BE2C (cell line): ENCODE results near the gene KCNT2.

ENCODE experiments used
- DNase-seq: peaks from one replicate; pipeline ENCODE4 v3.0.0-alpha.2; 2020
- H3K27me3 ChIP-seq: fragments of 250-450 bp; sonication (Bioruptor Pico); 2 replicates; pipeline ENCODE4 v1.5.1; 2020; ENCODE audit warnings: mild to moderate bottlenecking
- H3K36me3 ChIP-seq: fragments of 250-450 bp; sonication (Bioruptor Pico); 2 replicates; pipeline ENCODE4 v1.5.1; 2020; ENCODE audit warnings: mild to moderate bottlenecking
- H3K4me1 ChIP-seq: fragments of 250-450 bp; sonication (Bioruptor Pico); 2 replicates; pipeline ENCODE4 v1.5.1; 2020
- H3K4me3 ChIP-seq: 2 replicates; pipeline ENCODE4 v1.5.1; 2011; ENCODE audit warnings: low read depth, low read length
- H3K9me3 ChIP-seq: fragments of 250-450 bp; sonication (Bioruptor Pico); 2 replicates; pipeline ENCODE4 v1.5.1; 2020
- CTCF ChIP-seq: IDR thresholded peaks from 2 replicates; pipeline ENCODE4 v1.5.1; 2012; ENCODE audit warnings: mild to moderate bottlenecking, low read depth, low read length

The KCNT2 gene

GRCh38 chr1:196308176-196308575 lies 300.1 kb downstream of the KCNT2 start:
- no peaks in the 10 kb centered on the region for H3K36me3 ChIP-seq
- no peaks in the 10 kb centered on the region for H3K4me1 ChIP-seq
- DNase-seq, result no peak
- no peaks in the 10 kb centered on the region for H3K9me3 ChIP-seq
- no peak for TF ChIP-seq CTCF
- H3K4me3 ChIP-seq, result no peak overlapping the region
- H3K27me3 ChIP-seq, result no peaks in the 10 kb centered on the region

- TF ChIP-seq CTCF, result no peak
- no peaks in the 10 kb centered on the region for H3K27me3 ChIP-seq
- H3K4me1 ChIP-seq, result no peaks in the 10 kb centered on the region
- no peaks in the 10 kb centered on the region for H3K36me3 ChIP-seq
- H3K9me3 ChIP-seq, result no peaks in the 10 kb centered on the region
- no peak for DNase-seq
- no peak overlapping the region for H3K4me3 ChIP-seq
These were observed 301.8 kb downstream of the KCNT2 start for GRCh38 chr1:196306421-196306820.

DNA sequence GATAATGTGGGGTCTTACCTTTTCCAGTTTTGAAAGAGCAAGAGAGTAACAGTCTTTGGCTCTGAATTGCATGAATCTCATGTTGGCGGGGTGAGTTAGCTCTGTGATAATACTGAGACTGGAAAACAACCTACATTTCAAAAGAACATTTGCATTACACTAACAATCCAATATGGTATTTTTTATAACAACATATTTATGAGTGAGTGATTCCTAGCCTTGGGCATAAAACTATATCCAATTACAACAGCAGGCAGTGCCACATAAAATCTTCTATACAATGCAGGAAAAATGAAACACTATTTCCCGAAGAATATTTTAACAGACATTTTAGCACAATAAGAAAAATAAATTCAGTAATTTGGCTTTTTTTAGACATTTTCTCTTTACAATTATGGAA lies 303.0 kb downstream of the KCNT2 start:
- Histone ChIP-seq H3K4me1 (no peaks in the 10 kb centered on the region), H3K4me3 (no peak overlapping the region), H3K9me3 (no peaks in the 10 kb centered on the region), H3K36me3 (no peaks in the 10 kb centered on the region), H3K27me3 (no peaks in the 10 kb centered on the region)
- no peak for DNase-seq
- no peak for TF ChIP-seq CTCF

- Histone ChIP-seq H3K9me3 (no peaks in the 10 kb centered on the region), H3K4me1 (no peaks in the 10 kb centered on the region)
These were observed 305.3 kb downstream of the KCNT2 start for GRCh38 chr1:196302981-196303380.

DNA sequence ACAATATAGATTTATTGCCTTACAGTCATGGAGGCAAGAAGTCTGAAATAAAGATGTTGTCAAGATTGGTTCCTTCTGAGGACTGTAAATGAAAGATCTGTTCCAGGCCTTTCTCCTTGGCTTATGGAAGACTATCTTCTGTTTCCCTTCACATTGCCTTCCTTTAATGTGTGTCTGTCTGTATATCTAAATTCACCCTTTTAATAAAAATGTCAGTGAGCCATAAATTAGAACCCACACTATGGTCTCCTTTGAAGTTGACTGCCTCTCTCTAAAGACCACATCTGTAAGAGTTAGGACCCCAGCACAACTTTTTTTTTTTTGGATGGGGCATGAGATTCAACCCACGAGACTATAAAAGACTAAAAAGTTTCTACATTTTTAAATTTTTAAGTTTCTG lies 305.8 kb downstream of the KCNT2 start:
- no peaks in the 10 kb centered on the region for H3K27me3 ChIP-seq
- DNase-seq, result no peak
- no peaks in the 10 kb centered on the region for H3K36me3 ChIP-seq
- no peaks in the 10 kb centered on the region for H3K4me1 ChIP-seq
- H3K9me3 ChIP-seq, result no peaks in the 10 kb centered on the region
- no peak for TF ChIP-seq CTCF
- no peak overlapping the region for H3K4me3 ChIP-seq

More at GRCh38 chr1:196302981-196303380, 305.3 kb downstream of the KCNT2 start:
- no peaks in the 10 kb centered on the region for H3K27me3 ChIP-seq
- no peaks in the 10 kb centered on the region for H3K36me3 ChIP-seq
- H3K4me3 ChIP-seq, result no peak overlapping the region
- no peak for DNase-seq
- no peak for TF ChIP-seq CTCF

GRCh38 chr1:196295766-196296165 lies 312.5 kb downstream of the KCNT2 start:
- no peaks in the 10 kb centered on the region for H3K9me3 ChIP-seq
- no peak for DNase-seq
- H3K27me3 ChIP-seq, result no peaks in the 10 kb centered on the region
- no peaks in the 10 kb centered on the region for H3K4me1 ChIP-seq
- TF ChIP-seq CTCF, result no peak
- no peaks in the 10 kb centered on the region for H3K36me3 ChIP-seq
- no peak overlapping the region for H3K4me3 ChIP-seq
